ENCODE results near the gene MTA2. TPM values are rescaled to one million over a fixed set of nuclear protein-coding genes. Genes with fewer than 3 reads are reported as not detected.
"Not testable (repeated sequence)": the region's sequence is repeated elsewhere in the genome, so short reads cannot be mapped to it uniquely, and the experiment has no call there.

Gene MTA2
- total RNA-seq (2014; rRNA removed; shearing (Covaris generic); ENCODE audit: low replicate concordance) = 87.5 and 107 TPM in 2 replicates

DNA sequence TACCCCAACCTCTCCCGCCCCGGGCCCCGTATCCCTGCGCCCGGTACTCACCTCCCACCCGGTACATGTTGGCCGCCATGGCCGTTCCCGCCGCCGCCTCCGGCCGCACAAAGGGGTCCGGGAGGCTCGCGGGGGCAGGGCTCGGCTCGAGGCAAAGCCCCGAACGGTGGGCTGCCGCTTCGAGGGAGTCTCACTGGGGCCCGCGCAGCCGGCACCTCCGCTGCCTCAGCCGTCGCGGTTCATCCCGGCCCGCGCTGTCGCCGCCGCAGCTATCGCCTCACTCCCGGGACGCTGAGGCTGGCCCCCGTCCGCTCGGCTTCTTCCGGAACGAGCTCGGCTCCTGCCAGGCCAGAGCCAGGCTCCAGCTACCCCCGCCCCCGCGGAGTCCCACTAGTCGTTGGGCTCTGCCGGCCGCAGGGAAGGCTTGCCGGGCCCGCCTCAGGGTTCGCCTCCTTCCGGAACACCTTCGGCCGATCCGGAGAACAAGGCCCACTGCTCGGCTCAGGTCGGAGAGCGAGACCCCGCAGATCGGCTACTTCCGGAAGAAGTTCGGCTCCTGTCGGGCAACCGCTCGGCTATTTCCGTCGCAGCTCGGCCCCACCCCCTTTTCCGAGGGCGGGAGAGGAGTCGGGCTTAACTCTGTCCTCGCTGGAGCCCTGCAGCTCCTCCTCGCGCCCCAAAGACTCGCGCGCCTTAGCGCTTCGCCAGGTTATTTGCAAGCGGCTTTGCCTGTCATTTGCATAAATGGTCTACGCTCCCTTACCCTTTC lies at the start of gene MTA2:
TSS of gene MTA2 (minus strand) at position 494 of the 769 bp plus-strand sequence. CDS start at position 79, 415 bp downstream.
- peak; percentile 97 for DNase-seq (ENCODE audit: low read depth)
- in situ Hi-C loops (cut with HindIII; ENCODE audit: low pct_unique_long_range_greater_than_20kb, low sequenced_read_pairs) = no loop called here

DNA sequence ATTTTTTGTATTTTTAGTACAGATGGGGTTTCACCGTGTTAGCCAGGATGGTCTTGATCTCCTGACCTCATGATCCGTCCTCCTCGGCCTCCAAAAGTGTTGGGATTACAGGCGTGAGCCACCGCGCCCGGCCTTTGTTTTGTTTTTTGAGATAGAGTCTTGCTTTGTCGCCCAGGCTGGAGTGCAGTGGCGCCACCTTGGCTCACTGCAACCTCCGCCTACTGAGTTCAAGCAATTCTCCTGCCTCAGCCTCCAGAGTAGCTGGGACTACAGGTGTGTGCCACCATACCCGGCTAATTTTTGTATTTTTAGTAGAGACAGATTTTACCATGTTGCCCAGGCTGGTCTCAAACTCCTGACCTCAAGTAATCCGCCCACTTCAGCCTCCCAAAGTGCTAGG lies 48.6 kb upstream of the MTA2 start:
- DNase-seq (ENCODE audit: low read depth); in situ Hi-C loops (cut with HindIII; ENCODE audit: low pct_unique_long_range_greater_than_20kb, low sequenced_read_pairs): not testable (repeated sequence)

DNA sequence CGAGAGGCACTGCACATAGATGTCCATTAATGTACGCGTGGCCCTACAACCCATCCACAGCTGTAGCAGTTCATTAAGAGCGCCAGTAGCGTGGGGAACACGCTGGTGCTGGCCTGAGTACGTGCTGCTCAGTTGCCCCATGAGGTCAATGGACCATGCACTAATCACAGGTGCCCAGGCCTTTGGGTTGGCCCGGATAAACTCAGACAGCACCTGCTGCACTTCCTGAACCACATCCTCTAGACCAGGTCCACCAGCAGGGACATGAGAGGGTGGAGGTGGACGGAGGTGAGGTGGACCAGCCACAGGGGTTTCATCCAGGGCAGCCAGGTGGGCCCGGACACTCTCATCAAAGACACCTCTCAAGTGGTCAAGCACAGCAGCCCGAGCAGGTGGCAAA lies 47.8 kb upstream of the MTA2 start:
- DNase-seq (ENCODE audit: low read depth) = no peak
- in situ Hi-C loops (cut with HindIII; ENCODE audit: low pct_unique_long_range_greater_than_20kb, low sequenced_read_pairs) = no loop called here

DNA sequence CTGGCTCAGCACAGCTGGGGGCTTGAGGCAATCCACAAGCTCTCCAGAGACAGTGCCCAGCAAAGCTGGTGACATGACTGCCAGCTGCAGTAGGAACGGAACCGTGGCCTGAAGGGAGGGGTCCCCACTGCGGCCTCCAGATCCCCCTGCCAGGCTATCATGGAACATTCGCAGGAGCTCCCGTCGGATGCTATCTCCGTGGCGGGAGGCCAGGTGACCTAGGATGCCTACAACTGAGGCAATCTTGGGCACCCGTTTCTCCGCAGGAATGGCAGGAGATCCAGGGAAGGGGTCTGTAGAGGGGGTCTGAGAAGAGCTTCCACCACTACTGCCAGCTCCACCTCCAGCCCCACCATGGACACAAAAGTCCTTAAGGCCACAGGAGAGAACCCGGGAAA lies 47.3 kb upstream of the MTA2 start:
- DNase-seq (ENCODE audit: low read depth) = no peak
- in situ Hi-C loops (cut with HindIII; ENCODE audit: low pct_unique_long_range_greater_than_20kb, low sequenced_read_pairs) = no loop called here

DNA sequence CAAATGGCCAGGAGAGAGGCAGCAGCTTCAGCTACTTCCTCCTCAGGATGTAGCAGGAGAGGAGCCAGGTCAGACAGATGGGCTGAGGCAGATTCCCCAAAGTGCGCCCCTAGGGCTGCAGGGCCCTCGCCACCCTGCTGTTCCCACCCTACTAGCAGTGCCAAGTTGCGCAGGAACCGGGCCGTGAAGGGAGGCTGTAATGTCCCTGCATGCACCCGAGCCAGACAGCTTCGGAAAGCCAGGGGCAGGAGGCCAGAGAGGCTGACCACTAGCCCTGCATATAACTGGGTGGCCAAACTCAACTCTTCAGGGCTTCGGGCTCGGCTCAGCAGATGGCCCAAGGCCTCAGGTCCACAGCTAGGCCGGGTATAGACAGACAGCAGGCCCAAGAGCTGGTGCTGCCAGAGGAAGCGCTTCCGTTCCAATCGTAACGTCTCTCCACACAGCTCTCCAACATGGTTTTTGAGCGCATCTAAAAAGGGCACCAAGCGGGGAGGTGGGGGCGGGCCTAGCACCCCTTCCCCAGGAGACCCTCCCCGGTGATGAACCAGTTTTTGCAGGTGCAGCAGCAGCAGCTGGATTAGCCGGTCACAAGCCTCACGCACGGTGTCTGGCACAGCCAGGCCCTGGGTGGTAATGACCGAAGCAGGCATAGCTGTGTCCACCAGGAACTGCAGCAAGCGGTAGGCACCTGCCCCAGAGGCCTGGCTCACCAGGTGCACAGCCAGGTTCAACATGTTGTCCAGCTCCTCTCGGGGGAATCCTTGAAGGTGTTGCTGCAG lies 46.7 kb upstream of the MTA2 start:
- in situ Hi-C loops (cut with HindIII; ENCODE audit: low pct_unique_long_range_greater_than_20kb, low sequenced_read_pairs) = no loop called here
- no peak for DNase-seq (ENCODE audit: low read depth)

- no peak for DNase-seq (ENCODE audit: low read depth)
These were observed 45.9 kb upstream of the MTA2 start for GRCh38 chr11:62647609-62648005.

DNA sequence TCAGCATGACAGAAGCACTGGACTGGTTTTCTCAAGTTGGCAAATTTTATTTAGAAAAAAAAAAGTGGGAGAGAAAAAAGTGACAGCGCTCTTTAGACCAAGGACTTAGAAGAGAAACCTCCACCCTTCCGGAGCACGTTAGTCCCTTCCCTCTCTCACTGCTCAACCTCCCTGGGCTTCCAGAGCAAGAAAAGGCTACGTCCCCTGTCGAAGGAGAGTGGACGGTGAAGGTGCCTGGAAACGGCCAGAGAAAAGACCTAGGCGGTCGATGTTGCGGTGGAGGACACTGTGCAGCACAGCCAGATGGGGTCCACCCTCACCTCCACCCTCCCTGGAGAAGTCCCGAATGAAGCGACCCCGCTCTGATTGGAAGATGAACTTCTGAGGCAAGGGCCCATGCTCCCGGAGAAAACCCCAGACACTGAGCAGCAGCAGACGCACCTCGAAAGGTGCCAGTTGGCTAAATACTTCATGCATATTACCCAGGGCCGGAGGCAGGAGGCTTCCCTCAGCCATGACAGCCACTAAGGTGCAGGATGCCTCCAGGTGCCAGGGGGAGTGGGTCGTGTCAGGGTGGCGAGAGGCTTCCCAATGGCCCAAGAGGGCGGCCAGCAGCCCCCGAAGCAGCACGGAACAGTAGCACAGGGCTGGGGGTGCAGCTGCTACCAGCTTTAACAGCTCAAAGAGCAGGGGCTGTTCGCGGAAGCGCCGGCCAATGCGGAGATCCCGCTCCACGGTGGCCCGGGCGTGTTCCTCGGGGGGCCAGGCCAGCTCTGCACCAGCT lies 45.4 kb upstream of the MTA2 start:
- in situ Hi-C loops (cut with HindIII; ENCODE audit: low pct_unique_long_range_greater_than_20kb, low sequenced_read_pairs) = no loop called here

More at GRCh38 chr11:62647609-62648005, 45.9 kb upstream of the MTA2 start:
- in situ Hi-C loops (cut with HindIII; ENCODE audit: low pct_unique_long_range_greater_than_20kb, low sequenced_read_pairs) = no loop called here

GRCh38 chr11:62645946-62646824 lies 44.5 kb upstream of the MTA2 start, which contains the start of gene GANAB:
Gene GANAB (minus strand): TSS chr11:62646613. CDS start chr11:62646599, 14 bp downstream.
- in situ Hi-C loops (cut with HindIII; ENCODE audit: low pct_unique_long_range_greater_than_20kb, low sequenced_read_pairs) = no loop called here
- peak; percentile 90 for DNase-seq (ENCODE audit: low read depth)

More for the DNA sequence above, 45.4 kb upstream of the MTA2 start:
- DNase-seq (ENCODE audit: low read depth) = no peak

- DNase-seq (ENCODE audit: low read depth) = no peak
- in situ Hi-C loops (cut with HindIII; ENCODE audit: low pct_unique_long_range_greater_than_20kb, low sequenced_read_pairs) = no loop called here
These were observed 43.9 kb upstream of the MTA2 start for GRCh38 chr11:62645671-62645945.

GRCh38 chr11:62644220-62644619 lies 42.6 kb upstream of the MTA2 start:
- DNase-seq (ENCODE audit: low read depth) = no peak
- in situ Hi-C loops (cut with HindIII; ENCODE audit: low pct_unique_long_range_greater_than_20kb, low sequenced_read_pairs) = no loop called here

DNA sequence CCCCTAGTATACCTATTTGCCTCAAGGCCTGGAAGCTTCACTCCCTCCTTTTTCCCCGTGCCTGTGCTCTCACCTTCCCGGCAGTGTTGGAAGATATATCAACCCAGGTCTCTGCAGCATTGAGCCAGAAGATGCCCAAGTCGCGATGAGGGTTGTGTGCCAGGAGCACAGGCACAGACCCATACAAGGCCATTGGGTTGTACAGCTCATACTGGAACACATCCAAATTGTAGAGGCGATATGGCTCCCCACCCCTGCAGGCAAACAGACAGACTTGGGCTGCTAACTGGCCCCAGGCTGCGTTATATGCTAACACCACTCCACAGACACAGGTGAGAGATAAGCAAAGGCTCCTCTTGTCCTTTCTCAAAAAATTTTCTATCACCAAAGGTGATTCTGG lies 30.8 kb upstream of the MTA2 start:
- in situ Hi-C loops (cut with HindIII; ENCODE audit: low pct_unique_long_range_greater_than_20kb, low sequenced_read_pairs) = no loop called here

GRCh38 chr11:62627713-62628112 lies 26.0 kb upstream of the MTA2 start:
- no peak for DNase-seq (ENCODE audit: low read depth)
- in situ Hi-C loops (cut with HindIII; ENCODE audit: low pct_unique_long_range_greater_than_20kb, low sequenced_read_pairs) = no loop called here

More for the DNA sequence above, 30.8 kb upstream of the MTA2 start:
- DNase-seq (ENCODE audit: low read depth) = no peak

DNA sequence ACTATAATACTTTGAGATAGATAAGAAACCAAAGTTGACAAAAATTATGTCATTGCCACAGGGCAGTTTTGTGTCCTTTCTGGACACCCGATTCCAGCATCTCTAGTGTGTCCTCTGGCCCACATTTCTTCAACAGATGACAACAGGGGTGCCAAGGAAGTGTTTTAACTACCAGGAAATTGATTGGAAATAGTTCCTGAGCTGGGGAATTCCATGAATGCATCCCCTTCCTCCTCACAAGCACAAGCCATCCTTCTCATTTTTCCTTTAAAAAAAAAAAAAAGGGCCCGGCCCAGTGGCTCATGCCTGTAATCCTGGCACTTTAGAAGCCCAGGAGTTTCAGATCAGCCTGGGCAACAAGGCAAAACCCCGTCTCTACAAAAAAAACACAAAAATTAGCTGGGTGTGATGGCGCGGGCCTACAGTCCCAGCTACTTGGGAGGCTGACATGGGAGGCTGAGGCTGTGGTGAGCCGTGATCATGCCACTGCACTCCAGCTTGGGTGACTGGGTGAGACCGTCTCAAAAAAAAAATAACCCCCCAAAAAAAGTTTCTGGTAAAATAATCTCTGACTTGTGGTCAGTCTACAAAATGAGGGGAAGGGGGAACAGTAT lies 20.9 kb upstream of the MTA2 start:
- in situ Hi-C loops (cut with HindIII; ENCODE audit: low pct_unique_long_range_greater_than_20kb, low sequenced_read_pairs) = no loop called here
- no peak for DNase-seq (ENCODE audit: low read depth)

GRCh38 chr11:62621567-62622470 lies 20.2 kb upstream of the MTA2 start, which contains the start of gene B3GAT3:
Gene B3GAT3 (minus strand): TSS chr11:62621986. CDS start chr11:62621947, 39 bp downstream.
- DNase-seq (ENCODE audit: low read depth) = peak; percentile 96
- in situ Hi-C loops (cut with HindIII; ENCODE audit: low pct_unique_long_range_greater_than_20kb, low sequenced_read_pairs) = no loop called here

DNA sequence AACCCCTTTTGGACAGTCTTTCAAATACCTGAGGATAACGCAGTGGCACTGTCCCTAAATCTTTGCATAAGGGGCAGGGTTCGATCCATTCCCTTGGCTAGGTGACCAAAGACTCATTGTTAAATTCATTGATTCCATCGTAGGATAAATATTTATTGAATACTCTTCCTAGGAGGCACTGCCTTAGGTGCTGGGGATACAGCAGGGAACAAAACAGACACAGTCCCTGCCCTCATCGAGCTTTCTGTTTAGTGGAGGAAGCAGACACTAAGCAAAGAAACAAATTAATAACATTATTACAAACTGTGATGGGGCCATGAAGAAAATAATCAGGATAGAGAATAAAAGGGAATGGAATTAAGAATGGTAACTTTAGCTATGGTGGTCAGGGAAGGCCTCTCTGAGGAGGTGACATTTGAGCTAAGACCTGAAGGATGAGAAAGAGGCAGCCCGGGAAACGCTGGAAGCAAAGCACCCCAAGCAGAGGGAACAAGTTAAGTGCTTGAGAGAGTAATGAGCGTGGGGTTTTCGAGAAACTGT lies 19.4 kb upstream of the MTA2 start:
- no peak for DNase-seq (ENCODE audit: low read depth)
- in situ Hi-C loops (cut with HindIII; ENCODE audit: low pct_unique_long_range_greater_than_20kb, low sequenced_read_pairs) = no loop called here

GRCh38 chr11:62616957-62617356 lies 15.3 kb upstream of the MTA2 start:
- DNase-seq (ENCODE audit: low read depth); in situ Hi-C loops (cut with HindIII; ENCODE audit: low pct_unique_long_range_greater_than_20kb, low sequenced_read_pairs): not testable (repeated sequence)
